ENCODE results near the gene DYSF.

- TF ChIP-seq CTCF (conservative IDR thresholded peaks at IDR 0.05; ENCODE audit: low read length) (no peak), EZH2phosphoT487 (IDR thresholded peaks at IDR 0.05; ENCODE audit: borderline replicate concordance, low read depth, low read length) (no peak)
These were observed 240.2 kb downstream of the DYSF start for GRCh38 chr2:71693286-71694270.
